Stimulated activated memory B cell treated with anti-CD40 and anti-IgM and Interleukin-4, amounts not matched to agents 10 μg/mL and 1 μg/mL and 100 μg/mL, for 72 hours (primary cell): ENCODE measurements around the gene EFCAB11.
"Not testable (repeated sequence)": the region's sequence is repeated elsewhere in the genome, so short reads cannot be mapped to it uniquely, and the experiment has no call there.

ENCODE experiments used
- ATAC-seq: fragments of 150-1000 bp; cut with Tn5 transposase; 2 replicates; pipeline ENCODE4 v1.10.0; 2021
- H3K27ac Mint-ChIP-seq: one replicate; pipeline ENCODE4 v1.8.0; 2022; ENCODE audit warnings: mild to moderate bottlenecking, mixed read lengths
- H3K27me3 Mint-ChIP-seq: one replicate; pipeline ENCODE4 v1.8.0; 2022; ENCODE audit warnings: mixed read lengths
- H3K36me3 Mint-ChIP-seq: one replicate; pipeline ENCODE4 v1.8.0; 2022; ENCODE audit warnings: mixed read lengths
- H3K4me1 Mint-ChIP-seq: one replicate; pipeline ENCODE4 v1.8.0; 2022; ENCODE audit warnings: mixed read lengths
- H3K4me3 Mint-ChIP-seq: one replicate; pipeline ENCODE4 v1.8.0; 2022; ENCODE audit warnings: mild to moderate bottlenecking, moderate library complexity, mixed read lengths
- H3K9me3 Mint-ChIP-seq: one replicate; pipeline ENCODE4 v1.8.0; 2022; ENCODE audit warnings: mixed read lengths

Gene EFCAB11

GRCh38 chr14:89884761-89885160, 69.8 kb downstream of the EFCAB11 start:
- Mint-ChIP-seq H3K4me1 (peaks cover 12% of the 10 kb centered on the region), H3K36me3 (peaks cover 7% of the 10 kb centered on the region), H3K27ac (no peak overlapping the region), H3K4me3 (no peak overlapping the region), H3K27me3 (no peaks in the 10 kb centered on the region), H3K9me3 (peaks cover 3% of the 10 kb centered on the region)
- ATAC-seq, result no peak

DNA sequence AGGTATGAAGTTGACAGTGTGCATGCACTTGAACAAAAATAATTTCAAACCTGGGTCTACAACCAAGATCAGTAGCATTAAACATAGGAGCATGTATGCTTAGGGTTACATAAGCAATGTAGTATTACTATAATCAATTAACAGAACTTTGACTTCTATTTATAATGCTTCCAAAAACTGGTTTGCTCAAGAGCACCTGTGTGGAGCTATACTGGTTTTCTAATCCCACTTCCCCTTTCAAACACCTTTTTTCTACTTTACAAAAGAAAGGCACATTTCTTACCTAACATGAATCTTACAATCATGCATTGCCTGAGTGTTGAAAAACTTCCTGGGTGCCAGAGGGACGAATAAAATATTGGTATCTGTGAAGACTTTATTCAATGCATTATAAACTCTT, 72.7 kb downstream of the EFCAB11 start:
- ATAC-seq, result no peak
- Mint-ChIP-seq H3K4me3 (no peak overlapping the region), H3K27me3 (no peaks in the 10 kb centered on the region), H3K27ac (no peak overlapping the region), H3K4me1 (peaks cover 18% of the 10 kb centered on the region), H3K9me3 (peaks cover 3% of the 10 kb centered on the region), H3K36me3 (peaks cover 7% of the 10 kb centered on the region)

GRCh38 chr14:89874091-89874490, 80.4 kb downstream of the EFCAB11 start:
- not testable (repeated sequence) for H3K27me3 Mint-ChIP-seq, H3K4me3 Mint-ChIP-seq, H3K4me1 Mint-ChIP-seq, ATAC-seq, H3K27ac Mint-ChIP-seq
- peaks cover 15% of the 10 kb centered on the region for H3K9me3 Mint-ChIP-seq
- peaks cover 41% of the 10 kb centered on the region for H3K36me3 Mint-ChIP-seq

DNA sequence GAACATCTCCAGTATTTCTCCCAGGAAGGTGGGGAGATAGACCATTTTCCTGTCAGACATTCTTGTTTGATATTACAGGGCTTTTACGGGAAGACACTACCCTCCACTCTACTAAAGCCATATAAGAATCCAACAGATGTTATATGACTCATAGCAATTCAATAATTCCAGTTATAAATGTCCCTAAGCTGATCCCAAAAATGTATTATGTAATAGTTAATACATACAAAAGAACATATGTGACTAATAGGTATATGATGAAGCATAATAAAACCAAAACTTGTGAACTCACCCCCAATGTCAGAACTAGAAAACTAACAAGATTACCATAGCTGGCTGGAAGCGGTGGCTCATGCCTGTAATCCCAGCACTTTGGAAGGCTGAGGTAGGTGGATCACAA, 84.2 kb downstream of the EFCAB11 start:
- no peak for ATAC-seq
- Mint-ChIP-seq H3K36me3 (peaks cover 36% of the 10 kb centered on the region), H3K4me3 (no peak overlapping the region), H3K27me3 (no peaks in the 10 kb centered on the region), H3K9me3 (peaks cover 10% of the 10 kb centered on the region), H3K27ac (no peak overlapping the region), H3K4me1 (no peaks in the 10 kb centered on the region)

DNA sequence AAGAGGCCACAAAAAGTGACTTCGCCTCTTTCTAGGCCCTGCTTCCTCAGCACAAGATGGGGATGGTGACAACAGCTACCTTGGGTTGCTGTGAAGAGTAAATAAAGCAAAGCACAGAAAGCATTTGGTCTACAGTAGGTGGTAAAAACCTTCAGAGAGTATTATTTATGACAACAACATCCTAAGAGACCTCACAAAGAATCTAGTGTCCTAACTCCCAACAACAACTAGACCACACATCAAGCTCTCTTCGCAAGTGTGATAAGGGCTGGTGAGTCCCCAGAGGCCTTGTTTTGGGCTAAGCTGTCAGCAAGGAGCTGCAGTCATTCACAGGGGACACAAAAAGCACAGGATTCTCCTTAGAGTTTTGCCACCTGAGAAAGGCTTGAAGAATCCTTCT, 84.9 kb downstream of the EFCAB11 start:
- ATAC-seq, result no peak
- H3K4me3 Mint-ChIP-seq, result no peak overlapping the region
- no peaks in the 10 kb centered on the region for H3K4me1 Mint-ChIP-seq
- H3K27me3 Mint-ChIP-seq, result no peaks in the 10 kb centered on the region
- peaks cover 6% of the 10 kb centered on the region for H3K9me3 Mint-ChIP-seq
- H3K27ac Mint-ChIP-seq, result no peak overlapping the region
- H3K36me3 Mint-ChIP-seq, result peaks cover 34% of the 10 kb centered on the region

GRCh38 chr14:89866458-89866857, 88.1 kb downstream of the EFCAB11 start:
- H3K4me1 Mint-ChIP-seq, result no peaks in the 10 kb centered on the region
- ATAC-seq, result no peak
- H3K27me3 Mint-ChIP-seq, result no peaks in the 10 kb centered on the region
- H3K27ac Mint-ChIP-seq, result no peak overlapping the region
- H3K36me3 Mint-ChIP-seq, result peaks cover 30% of the 10 kb centered on the region
- no peak overlapping the region for H3K4me3 Mint-ChIP-seq
- H3K9me3 Mint-ChIP-seq, result no peaks in the 10 kb centered on the region

GRCh38 chr14:89865153-89865552, 89.4 kb downstream of the EFCAB11 start:
- no peak for ATAC-seq
- peaks cover 37% of the 10 kb centered on the region for H3K36me3 Mint-ChIP-seq
- H3K27ac Mint-ChIP-seq, result no peak overlapping the region
- no peak overlapping the region for H3K4me3 Mint-ChIP-seq
- no peaks in the 10 kb centered on the region for H3K4me1 Mint-ChIP-seq
- peaks cover 3% of the 10 kb centered on the region for H3K9me3 Mint-ChIP-seq
- H3K27me3 Mint-ChIP-seq, result no peaks in the 10 kb centered on the region

DNA sequence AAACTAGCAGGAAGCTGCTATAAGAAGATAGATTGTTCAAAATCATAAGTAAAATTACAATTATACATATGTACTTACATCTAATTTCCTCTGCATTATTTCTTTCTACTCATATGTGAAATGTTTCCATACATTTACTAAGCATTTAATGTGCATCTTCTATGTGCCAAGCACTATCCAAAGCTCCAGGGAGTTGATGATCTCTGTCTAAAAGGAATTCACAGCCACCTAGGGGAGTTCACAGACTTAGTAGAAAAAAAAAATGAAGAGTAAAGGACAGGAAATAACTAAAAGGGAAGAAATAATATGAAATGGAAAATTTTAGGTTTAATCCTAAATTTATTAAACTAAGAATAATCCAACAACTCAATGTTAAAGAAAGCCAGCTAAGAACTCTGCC, 91.7 kb downstream of the EFCAB11 start:
- ATAC-seq, result no peak
- H3K4me3 Mint-ChIP-seq, result no peak overlapping the region
- H3K27ac Mint-ChIP-seq, result no peak overlapping the region
- H3K36me3 Mint-ChIP-seq, result peaks cover 29% of the 10 kb centered on the region
- peaks cover 3% of the 10 kb centered on the region for H3K9me3 Mint-ChIP-seq
- no peaks in the 10 kb centered on the region for H3K27me3 Mint-ChIP-seq
- H3K4me1 Mint-ChIP-seq, result no peaks in the 10 kb centered on the region

DNA sequence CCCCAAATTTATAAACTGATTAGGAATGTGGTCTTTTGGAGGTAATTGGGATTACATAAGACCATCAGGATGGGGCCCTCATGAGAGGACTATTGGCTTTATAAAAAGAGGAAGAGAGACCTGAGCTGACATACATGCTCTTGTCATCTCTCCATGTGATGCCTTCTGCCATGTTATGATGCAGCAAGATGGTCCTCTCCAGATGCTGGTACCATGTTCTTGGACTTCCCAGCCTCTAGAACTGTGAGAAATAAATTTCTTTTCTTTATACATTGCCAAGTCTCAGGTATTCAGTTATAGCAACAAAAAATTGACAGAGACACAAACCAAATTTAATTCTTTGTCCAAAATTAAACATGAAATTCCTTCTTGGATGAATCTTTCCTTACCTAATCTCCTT, 92.9 kb downstream of the EFCAB11 start:
- H3K4me1 Mint-ChIP-seq, result no peaks in the 10 kb centered on the region
- peaks cover 3% of the 10 kb centered on the region for H3K9me3 Mint-ChIP-seq
- no peak overlapping the region for H3K4me3 Mint-ChIP-seq
- H3K27ac Mint-ChIP-seq, result no peak overlapping the region
- H3K27me3 Mint-ChIP-seq, result no peaks in the 10 kb centered on the region
- H3K36me3 Mint-ChIP-seq, result peaks cover 29% of the 10 kb centered on the region
- no peak for ATAC-seq

GRCh38 chr14:89858089-89858488, 96.4 kb downstream of the EFCAB11 start:
- Mint-ChIP-seq H3K27me3 (no peaks in the 10 kb centered on the region), H3K4me1 (no peaks in the 10 kb centered on the region), H3K4me3 (no peak overlapping the region), H3K27ac (no peak overlapping the region), H3K9me3 (peaks cover 3% of the 10 kb centered on the region), H3K36me3 (peaks cover 17% of the 10 kb centered on the region)
- no peak for ATAC-seq

DNA sequence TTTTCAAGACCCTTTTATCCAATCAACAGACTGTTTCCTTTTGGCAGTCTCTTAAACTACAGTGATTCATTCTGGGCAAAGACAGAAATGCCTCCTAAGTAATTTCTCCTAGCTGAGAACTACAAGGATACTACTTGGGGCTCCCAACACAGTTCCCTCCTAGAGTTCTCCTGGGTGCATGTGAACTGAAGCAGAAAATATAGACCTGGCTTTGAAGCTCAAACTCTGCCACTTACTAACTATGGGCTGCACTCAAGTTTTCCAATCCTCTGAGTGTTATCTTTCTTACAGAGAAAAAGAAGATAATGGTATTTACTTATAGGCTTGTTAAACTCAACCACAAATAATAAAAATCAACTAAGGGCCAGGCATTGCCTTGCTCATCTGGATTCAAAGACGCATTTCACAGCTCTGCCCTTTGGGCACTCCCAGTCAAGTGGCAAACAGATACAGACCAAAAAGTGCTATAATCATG, 97.6 kb downstream of the EFCAB11 start:
- no peak overlapping the region for H3K27ac Mint-ChIP-seq
- H3K36me3 Mint-ChIP-seq, result peaks cover 11% of the 10 kb centered on the region
- ATAC-seq, result no peak
- no peak overlapping the region for H3K4me3 Mint-ChIP-seq
- H3K9me3 Mint-ChIP-seq, result peaks cover 3% of the 10 kb centered on the region
- no peaks in the 10 kb centered on the region for H3K27me3 Mint-ChIP-seq
- H3K4me1 Mint-ChIP-seq, result no peaks in the 10 kb centered on the region

DNA sequence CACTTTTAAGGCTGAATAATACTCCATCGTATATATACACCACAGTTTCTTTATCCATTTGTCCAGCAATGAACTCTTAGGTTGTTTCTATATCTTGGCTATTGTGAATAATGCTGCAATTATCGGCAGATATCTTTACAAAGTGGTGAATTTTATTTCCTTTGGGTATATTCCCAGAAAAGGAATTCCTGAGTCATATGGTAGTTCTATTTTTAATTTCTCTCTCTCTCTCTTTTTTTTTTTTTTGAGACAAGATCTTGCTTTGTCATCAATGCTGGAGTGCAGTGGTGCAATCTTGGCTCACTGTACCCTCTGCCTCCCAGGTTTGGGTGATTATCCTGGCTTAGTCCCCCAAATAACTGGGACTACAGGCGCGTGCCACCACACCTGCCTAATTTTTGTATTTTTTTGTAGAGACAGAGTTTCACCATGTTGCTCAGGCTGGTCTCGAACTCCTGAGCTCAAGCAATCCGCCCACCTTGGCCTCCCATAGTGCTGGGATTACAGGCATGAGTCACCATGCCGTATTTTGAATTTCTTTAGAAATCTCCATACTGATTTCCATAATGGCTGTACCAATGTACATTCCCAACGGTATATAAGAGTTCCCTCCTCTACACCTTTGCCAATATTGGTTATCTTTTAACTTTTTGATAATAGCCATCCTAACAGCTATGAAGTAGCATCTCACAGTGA, 98.4 kb downstream of the EFCAB11 start:
- H3K27ac Mint-ChIP-seq, result no peak overlapping the region
- no peak for ATAC-seq
- H3K4me1 Mint-ChIP-seq, result no peaks in the 10 kb centered on the region
- H3K4me3 Mint-ChIP-seq, result no peak overlapping the region
- H3K9me3 Mint-ChIP-seq, result peaks cover 2% of the 10 kb centered on the region
- no peaks in the 10 kb centered on the region for H3K27me3 Mint-ChIP-seq
- H3K36me3 Mint-ChIP-seq, result peaks cover 4% of the 10 kb centered on the region

DNA sequence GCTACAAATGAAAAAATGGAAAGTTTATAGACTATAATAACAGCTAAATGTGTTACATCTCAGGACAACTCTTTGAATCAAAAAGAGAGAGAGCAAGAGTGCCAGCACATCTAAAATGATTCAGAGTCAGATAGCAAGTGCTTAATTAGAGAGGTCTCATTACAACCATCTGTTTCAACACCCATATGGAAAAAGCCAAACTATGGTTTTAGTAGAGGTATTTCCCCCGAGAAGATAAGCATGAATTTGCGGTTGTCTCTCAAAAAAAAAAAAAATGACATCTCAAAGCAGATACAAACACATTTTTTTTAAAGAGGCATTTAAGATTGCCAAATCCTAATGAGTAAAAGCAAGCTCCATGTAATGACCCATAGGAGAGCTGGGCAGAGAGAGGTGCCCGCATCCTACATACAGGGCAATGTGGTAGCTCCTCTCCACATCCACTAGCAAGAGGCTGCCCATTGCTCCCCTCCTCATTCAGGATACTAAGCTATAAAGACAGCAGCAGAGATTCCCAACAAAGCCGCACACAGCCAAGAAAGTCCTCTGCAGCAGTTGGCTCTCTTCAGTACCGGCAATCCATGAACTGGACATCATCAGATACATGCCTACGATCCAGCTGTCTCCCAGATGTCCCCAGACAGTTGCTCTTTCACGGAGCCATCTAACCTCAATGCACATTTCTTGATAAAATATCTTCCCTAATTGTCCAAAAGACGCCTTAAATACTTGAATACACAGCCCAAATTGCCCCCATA, 100.4 kb downstream of the EFCAB11 start:
- H3K27ac Mint-ChIP-seq, result no peak overlapping the region
- H3K27me3 Mint-ChIP-seq, result no peaks in the 10 kb centered on the region
- no peaks in the 10 kb centered on the region for H3K4me1 Mint-ChIP-seq
- no peaks in the 10 kb centered on the region for H3K36me3 Mint-ChIP-seq
- no peaks in the 10 kb centered on the region for H3K9me3 Mint-ChIP-seq
- no peak overlapping the region for H3K4me3 Mint-ChIP-seq
- ATAC-seq, result no peak

DNA sequence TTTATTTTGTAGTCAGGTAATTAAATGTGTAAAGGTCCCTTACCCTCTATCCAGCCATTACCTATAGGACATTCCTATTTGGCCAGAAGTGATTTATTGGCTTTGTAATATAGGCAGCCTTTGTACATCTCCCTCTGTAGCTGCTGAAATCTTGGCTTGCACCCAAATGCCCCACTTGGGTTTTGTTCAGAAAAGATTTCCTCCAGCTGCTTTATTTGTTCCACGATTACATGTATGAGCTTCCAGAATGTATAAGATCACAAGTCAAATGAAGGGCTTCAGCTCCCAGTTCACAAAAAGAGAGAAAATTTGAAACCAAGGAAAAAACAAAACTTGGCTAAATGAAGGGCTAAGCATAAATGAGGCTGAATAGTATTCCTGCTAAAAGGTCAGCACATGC, 103.4 kb downstream of the EFCAB11 start:
- H3K27me3 Mint-ChIP-seq, result no peaks in the 10 kb centered on the region
- H3K9me3 Mint-ChIP-seq, result peaks cover 8% of the 10 kb centered on the region
- peaks cover 10% of the 10 kb centered on the region for H3K36me3 Mint-ChIP-seq
- H3K4me1 Mint-ChIP-seq, result no peaks in the 10 kb centered on the region
- H3K4me3 Mint-ChIP-seq, result no peak overlapping the region
- ATAC-seq, result no peak
- no peak overlapping the region for H3K27ac Mint-ChIP-seq

DNA sequence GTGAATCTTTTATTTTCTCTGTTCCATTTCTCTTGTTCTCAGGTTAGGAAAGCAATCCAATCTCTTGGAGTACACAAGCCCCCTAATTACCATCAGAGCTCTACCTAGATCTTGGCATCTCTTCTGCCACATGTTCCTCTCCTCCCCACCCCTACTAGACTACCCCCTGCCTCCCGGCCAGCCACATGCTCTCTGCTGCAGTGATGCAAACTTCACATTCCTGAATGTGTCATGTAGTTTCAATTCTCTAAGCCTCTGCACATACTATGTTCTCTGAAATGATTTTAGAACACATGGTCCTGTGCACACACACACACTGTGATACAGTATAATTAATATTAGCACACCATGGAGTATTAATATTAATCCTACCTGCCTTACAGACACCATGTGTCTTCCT, 104.6 kb downstream of the EFCAB11 start:
- no peak overlapping the region for H3K27ac Mint-ChIP-seq
- peaks cover 8% of the 10 kb centered on the region for H3K9me3 Mint-ChIP-seq
- H3K4me1 Mint-ChIP-seq, result no peaks in the 10 kb centered on the region
- no peaks in the 10 kb centered on the region for H3K27me3 Mint-ChIP-seq
- H3K36me3 Mint-ChIP-seq, result peaks cover 10% of the 10 kb centered on the region
- no peak for ATAC-seq
- no peak overlapping the region for H3K4me3 Mint-ChIP-seq

GRCh38 chr14:89848165-89848564, 106.4 kb downstream of the EFCAB11 start:
- no peak for ATAC-seq
- Mint-ChIP-seq H3K9me3 (peaks cover 8% of the 10 kb centered on the region), H3K4me3 (no peak overlapping the region), H3K27ac (no peak overlapping the region), H3K4me1 (no peaks in the 10 kb centered on the region), H3K27me3 (no peaks in the 10 kb centered on the region), H3K36me3 (peaks cover 10% of the 10 kb centered on the region)
